Muscle of back (tissue), 11 donors: ENCODE results near the gene NUDCD3. TPM values are rescaled to one million over a fixed set of nuclear protein-coding genes. Genes with fewer than 3 reads are reported as not detected.

Source experiments
- DNase-seq, 3 donors: peaks; one replicate each; pipeline versions ENCODE4 v3.0.0 to v3.0.0-alpha.2; 2013
- polyA plus RNA-seq, 10 donors: library from polyadenylated mRNA; unstranded; fragments of 120-200 nt; gene quantifications; one replicate each; pipeline ENCODE4 v1.2.1, GENCODE V29; 2013; ENCODE audit not compliant: insufficient read length in 10 of 10

The NUDCD3 gene
- polyA plus RNA-seq, 10 donors: 56.4 to 82.5 (median 70.5) TPM

DNA sequence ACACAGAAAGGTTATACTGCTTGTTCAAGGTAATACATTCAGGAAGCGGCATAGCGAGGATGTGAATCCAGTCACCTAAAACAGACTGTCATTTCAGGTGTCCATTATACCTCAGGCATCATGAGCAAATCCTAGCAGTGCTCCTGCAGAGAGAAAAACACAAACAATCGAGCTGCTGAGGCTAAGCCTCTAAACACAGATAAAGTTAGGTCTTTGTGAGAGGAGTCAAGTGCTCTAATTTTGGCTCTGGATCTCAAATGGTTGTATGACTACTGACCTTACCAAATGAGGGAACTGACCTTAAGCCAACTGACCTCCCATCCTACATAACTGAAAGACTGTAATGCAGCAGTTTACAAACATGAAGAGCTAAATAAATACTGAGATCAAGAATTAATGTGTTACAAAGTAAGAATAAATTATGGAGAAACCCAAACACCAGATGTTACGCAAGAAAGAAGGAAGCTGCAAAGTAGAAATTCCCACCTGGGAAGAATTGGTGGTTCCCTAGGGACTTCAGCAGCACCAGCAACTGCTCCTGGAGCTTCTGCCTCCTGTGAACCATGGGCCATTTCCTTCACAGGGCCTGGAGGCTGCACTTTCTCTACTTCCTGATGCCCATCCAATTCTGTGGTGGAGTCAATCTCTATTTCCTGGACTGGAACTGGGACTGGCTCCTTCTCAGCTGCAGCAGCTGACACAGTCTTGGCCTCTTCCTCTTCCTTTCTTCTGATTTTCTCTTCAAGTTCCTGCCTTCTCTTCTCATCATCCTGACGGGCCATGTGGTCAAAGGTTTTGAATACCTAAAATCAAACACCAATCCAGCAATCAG is 5.8 kb downstream of the NUDCD3 start:
- no peak for DNase-seq

DNA sequence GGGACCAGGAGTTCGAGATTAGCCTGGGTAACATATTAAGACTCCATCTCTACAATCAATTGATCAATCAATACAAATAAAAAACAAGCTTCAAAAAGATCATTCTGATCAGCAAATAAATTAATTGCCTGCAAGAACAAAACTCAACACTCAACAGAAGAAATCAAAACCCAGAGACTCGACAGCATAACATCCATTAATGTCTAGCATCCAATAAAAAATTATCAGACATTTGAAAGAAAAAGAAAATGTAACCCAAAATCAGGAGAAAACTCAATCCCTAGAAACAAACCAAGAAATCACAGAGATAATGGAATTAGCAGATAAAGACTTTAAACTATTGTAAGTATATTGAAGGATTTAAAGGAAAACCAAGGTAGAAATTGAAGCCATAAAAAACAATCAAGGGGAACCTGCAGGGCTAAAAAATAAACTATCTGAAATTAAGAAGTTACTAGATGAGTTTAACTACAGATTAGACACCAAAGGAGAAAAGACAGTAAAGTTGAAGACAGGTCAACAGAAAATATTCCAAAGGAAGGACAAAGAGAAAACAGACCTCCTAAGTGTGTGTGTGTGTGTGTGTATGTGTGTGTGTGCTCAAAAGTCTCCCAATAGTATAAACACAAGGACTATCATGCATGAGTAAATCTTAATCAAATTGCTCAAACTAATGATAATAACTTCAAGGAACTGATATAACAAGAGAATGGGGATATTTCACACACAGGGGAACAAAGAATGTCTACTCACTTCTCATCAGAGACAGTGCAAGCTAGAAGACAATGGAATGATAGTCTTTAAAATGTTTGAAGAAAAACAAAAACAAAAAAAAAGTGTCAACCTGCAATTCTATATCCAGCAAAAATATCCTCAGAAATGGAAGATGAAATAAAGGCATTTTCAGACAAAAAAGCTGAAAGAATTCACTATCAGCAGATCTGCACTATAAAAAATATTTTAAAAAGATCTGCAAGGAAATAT is 7.7 kb downstream of the NUDCD3 start:
- no peak for DNase-seq

GRCh38 chr7:44477938-44478337 is 12.5 kb downstream of the NUDCD3 start:
- no peak for DNase-seq

GRCh38 chr7:44477063-44477830 is 13.2 kb downstream of the NUDCD3 start:
- DNase-seq: peak; percentile 53 to 77 (median 59)

DNA sequence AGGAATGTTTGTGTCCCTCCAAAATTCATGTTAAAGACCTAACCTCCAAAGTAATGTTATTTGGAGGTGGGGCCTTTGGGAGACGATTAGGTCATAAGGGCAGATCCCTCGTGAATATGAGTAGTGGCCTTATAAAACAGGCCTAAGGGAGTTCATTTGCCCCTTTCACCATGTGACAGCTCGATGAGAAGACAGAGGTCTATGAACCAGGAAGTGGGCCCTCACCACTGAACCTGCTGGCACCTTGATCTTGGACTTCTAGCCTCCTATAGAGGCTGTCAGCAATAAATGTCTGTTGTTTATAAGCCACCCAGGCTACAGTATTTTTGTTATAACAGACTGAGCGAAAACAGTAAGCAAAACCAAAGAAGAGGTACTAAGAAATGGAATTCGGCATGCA is 14.1 kb downstream of the NUDCD3 start:
- DNase-seq: no peak

GRCh38 chr7:44473295-44473694 is 17.2 kb downstream of the NUDCD3 start:
- DNase-seq: no peak

DNA sequence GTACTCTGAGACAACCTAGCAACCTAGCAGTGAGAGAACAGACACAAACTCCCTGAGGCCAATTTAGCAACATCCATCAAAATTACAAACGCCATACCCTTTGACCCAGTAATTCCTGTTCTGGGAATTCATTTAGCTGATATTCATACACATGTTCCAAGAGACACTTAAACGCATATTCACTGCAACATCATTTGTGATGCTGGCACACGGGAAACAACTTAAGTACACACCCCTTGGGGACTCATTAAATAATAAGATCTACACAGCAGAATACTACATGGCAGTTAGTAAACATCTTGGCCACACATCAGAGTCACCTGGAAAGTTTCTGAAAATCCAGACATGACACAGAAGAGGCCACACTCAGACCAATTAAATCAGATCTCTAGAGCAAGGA is 17.6 kb downstream of the NUDCD3 start:
- DNase-seq: no peak

GRCh38 chr7:44471850-44472249 is 18.6 kb downstream of the NUDCD3 start:
- DNase-seq: no peak

GRCh38 chr7:44471436-44471835 is 19.0 kb downstream of the NUDCD3 start:
- DNase-seq: no peak

- no peak for DNase-seq
Observed at GRCh38 chr7:44470628-44471245, 19.7 kb downstream of the NUDCD3 start.

GRCh38 chr7:44470135-44470479 is 20.4 kb downstream of the NUDCD3 start:
- DNase-seq: no peak

DNA sequence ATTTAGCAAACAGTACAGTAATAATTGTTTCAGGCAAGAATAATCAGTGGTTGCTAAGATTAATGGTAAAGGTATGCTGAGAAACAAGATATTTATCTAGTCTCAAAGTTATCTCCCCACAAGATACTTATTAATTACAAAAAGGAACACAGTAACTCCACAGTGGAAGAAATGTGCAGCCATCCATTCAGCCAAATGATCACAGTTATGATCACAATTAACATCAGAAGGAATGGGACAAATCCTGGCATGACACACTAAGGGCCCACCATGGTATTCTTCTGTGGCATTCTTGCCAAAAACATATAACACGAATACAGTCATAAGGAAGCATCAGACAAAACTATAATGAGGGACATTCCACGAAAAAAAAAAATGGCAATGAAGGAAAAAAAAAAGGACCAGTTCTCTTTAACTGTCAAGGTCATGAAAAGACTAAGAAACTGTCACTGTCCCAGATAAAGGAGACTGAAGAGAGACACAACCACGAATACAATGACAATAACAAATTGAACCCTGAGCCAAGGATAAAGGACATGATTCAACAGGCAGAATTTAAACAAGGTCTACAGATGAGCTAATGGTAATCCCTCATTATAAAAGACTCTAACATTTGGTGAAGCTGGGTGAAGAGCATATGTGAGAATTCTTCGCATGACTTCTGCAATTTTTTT is 20.9 kb downstream of the NUDCD3 start:
- no peak for DNase-seq

- DNase-seq: no peak
Observed at GRCh38 chr7:44467217-44467548, 23.3 kb downstream of the NUDCD3 start.

DNA sequence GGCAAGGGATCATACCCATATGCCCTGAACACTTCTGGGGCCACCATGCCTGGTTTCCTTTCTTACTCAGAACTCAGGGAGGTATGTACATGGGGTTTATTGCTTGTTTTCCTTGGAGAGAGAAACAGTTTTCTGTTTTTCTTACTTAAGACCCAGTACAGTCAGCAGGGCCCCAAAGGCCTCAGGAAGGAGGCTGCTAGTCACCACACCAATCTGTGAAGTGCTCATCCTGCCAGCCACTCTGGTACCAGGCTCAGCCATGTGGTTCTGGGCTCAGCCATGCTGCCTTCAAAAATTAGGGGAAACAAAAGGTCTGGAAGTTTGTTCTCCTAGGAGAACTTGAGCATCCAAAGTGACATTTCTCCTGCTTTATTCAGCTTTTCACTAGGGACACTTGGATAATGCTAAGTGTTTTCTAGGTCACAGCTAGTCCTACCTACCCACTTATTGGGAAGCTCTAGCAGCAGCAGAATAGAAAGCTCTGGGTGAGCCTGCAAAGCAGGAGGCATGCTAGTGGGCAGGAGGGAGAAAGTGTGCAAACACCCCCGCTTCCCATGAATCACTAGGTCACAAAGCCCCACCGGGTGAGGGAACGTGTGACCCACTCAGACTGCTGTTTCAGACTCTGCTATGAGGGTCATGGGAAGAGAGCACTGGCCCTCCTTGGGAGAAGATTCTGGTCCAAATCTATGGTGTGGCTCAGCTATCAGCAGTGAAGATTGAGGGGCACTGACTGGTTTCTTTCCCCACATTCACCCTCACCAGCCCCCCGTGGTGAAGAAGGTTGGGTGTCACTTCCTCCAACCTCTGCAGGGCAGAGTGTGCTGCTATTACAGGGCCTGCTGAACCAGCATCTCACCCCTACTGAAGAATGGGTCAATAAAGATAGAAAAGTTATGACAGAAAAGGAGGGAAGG is 23.9 kb downstream of the NUDCD3 start:
- DNase-seq: no peak

- no peak for DNase-seq
Observed at GRCh38 chr7:44465490-44465889, 25.0 kb downstream of the NUDCD3 start.

DNA sequence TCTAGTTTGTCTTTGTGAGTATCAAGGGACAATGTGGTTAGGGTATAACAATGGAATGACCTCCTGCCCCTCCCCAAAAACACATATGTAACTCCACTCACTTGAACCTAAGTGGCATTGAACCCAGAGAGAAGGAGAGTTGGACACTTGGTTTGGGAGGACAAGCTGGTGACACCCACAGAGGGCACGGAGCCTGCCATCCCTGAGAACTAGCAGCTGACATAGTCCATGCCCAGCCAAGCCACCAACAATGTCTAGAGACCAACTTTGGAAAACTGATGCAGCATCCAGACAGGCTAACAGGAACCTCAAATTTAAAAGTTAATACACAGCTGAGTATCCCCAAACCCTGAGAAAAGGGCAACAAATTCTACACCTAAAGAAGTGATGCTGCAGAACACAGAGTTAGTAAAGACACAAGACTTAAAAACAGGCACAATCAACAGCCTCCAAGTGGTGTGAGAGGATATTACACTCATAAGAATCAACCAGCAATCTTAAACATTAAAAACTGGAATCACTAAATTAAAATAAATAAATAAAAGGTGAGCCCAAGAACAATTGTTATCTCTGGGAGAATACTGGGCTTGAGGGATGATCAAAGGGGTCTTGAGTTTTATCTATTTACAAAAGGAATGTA is 27.2 kb downstream of the NUDCD3 start:
- DNase-seq: no peak

DNA sequence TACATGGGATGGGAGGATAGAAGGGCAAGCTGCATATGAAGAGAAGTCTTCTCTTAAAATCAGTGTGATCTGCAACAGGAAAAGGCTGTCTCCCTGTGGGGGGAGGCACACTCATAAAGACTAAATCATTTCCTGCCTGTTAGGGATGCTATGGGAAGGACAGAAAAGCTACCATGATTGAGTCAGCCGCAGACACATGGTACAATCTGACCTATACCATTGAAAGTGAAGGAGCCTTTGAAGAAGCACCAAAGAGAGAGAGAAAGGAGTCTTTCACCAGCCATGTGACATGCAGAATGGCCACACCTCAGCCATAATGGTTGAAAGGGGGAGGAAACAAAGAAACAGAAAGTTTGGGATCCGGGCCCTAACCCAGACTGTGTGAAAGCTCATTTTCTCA is 29.1 kb downstream of the NUDCD3 start:
- peak in 1 of 3 donors; percentile 52 for DNase-seq

DNA sequence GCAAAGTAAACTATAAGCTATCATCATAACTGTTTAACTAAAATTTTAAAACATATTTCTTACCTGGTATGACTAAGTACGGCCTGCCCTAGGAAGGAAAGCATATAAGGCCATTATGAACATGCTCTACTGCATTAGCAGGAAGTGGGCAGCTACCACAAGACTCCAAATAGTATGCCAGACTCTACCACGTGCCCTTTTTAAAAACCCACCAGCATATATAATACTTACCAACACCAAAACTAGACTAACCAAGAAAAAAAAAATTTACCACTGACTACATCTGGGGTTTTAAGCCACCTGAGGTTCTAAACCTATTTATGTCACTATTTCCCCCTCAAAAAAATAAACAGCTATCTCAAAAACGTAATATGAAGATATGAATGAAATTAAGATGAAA is 30.1 kb downstream of the NUDCD3 start:
- no peak for DNase-seq

- no peak for DNase-seq
Observed at GRCh38 chr7:44455155-44455554, 35.3 kb downstream of the NUDCD3 start.

GRCh38 chr7:44454348-44454747 is 36.1 kb downstream of the NUDCD3 start:
- no peak for DNase-seq
